Fibroblast of skin of right biceps (primary cell): ENCODE data around the gene MRPS6.
A peak's percentile ranks its signal among the peaks of the same experiment; 100 is the strongest.

ENCODE experiments used
- DNase-seq: peaks from one replicate; pipeline ENCODE4 v3.0.0-alpha.2; 2013

Gene MRPS6

GRCh38 chr21:34183331-34183928 lies 110.1 kb downstream of the MRPS6 start:
- DNase-seq: no peak

GRCh38 chr21:34184232-34184631 lies 110.9 kb downstream of the MRPS6 start:
- DNase-seq: no peak

- DNase-seq: no peak
These were observed 111.8 kb downstream of the MRPS6 start for GRCh38 chr21:34185026-34185750.

- no peak for DNase-seq
These were observed 112.8 kb downstream of the MRPS6 start for GRCh38 chr21:34186109-34186719.

- peak; percentile 71 for DNase-seq
These were observed 114.6 kb downstream of the MRPS6 start for GRCh38 chr21:34187935-34188334.

GRCh38 chr21:34189506-34189905 lies 116.1 kb downstream of the MRPS6 start:
- no peak for DNase-seq

- DNase-seq: no peak
These were observed 117.4 kb downstream of the MRPS6 start for GRCh38 chr21:34190576-34191321.

- no peak for DNase-seq
These were observed 118.5 kb downstream of the MRPS6 start for GRCh38 chr21:34191876-34192275.
